Colon (tissue), 2 donors: ENCODE data around the gene STX3.
"Not testable (repeated sequence)": the region's sequence is repeated elsewhere in the genome, so short reads cannot be mapped to it uniquely, and the experiment has no call there.

Source experiments
- FAIRE-seq: peaks from 2 replicates; lab custom pipeline; 2012; peaks lifted over from hg19 to GRCh38; lab: Jason Lieb, UNC
- donor health status: control.
- donor health status: control.

The STX3 gene

DNA sequence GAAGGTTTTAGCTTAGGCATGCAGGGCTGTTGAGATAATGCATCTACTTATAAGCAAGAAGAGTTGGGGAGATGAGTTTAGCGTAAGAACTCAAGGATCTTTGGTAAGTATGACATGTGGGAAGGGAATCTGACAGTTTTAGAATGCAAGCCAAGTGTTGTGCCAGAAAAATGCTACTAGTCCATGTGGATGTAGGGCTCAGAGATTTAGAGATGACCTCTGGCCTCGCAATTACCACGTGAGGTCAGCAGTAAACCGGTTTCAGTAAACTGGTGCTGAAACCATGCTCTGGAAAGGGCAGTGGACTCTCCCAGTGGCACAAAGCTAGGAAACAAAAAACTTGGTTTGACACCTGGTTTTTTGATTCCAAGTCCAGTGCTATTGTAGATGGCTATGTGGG is 36.5 kb downstream of the STX3 start:
- no peak for FAIRE-seq

DNA sequence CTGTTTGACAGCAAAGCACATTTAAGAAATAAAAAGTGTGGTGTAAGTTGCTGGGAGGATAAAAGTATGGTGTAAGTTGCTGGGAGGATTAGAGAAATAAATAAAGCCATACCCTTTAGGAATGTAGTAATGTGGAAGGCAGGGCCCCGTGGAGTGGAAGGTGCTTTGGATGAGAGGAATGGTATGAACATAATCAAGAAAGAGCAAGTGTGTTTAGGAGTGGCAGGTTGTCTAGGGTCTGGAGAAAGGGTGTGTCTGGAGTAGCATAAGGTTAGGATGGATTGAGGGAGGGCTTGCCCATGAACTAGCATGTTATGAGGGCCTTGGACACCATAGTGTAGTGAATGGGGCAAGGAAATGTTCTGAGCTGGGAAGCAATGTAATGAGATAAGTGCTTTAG is 37.3 kb downstream of the STX3 start:
- no peak for FAIRE-seq

GRCh38 chr11:59794417-59794816 is 39.2 kb downstream of the STX3 start:
- FAIRE-seq: no peak

DNA sequence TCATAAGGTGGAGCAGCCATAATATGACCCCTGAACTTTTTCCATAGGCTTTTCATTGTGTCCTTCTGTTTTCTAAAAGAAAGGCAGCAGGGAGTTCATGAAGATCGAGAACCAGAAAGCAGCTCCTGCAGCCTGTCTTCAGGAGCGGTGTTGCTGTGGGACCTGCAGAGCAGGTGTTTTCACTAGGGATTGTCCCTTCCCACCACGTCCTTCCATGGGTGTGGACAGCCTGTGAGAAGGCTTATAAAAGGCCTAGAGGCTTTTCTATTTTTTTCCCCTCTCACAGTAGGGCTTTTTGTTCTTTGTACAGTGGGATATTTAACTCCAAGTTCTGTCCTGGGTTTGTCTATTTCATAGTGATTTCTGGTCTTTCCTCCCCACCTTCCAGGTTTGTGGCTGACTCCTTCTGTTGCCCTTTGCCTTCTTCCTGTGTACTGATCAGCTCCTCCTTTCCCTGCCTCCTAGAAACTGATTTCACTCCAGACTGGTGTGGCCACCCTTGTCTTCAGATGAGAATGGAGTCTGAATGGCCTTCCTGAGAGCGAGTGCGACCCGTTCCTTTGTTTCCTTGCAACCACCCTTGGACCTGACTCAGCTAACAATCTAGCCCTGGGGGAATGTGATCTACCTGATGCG is 45.3 kb downstream of the STX3 start:
- FAIRE-seq: no peak

GRCh38 chr11:59801160-59801706 is 46.1 kb downstream of the STX3 start:
- no peak for FAIRE-seq

DNA sequence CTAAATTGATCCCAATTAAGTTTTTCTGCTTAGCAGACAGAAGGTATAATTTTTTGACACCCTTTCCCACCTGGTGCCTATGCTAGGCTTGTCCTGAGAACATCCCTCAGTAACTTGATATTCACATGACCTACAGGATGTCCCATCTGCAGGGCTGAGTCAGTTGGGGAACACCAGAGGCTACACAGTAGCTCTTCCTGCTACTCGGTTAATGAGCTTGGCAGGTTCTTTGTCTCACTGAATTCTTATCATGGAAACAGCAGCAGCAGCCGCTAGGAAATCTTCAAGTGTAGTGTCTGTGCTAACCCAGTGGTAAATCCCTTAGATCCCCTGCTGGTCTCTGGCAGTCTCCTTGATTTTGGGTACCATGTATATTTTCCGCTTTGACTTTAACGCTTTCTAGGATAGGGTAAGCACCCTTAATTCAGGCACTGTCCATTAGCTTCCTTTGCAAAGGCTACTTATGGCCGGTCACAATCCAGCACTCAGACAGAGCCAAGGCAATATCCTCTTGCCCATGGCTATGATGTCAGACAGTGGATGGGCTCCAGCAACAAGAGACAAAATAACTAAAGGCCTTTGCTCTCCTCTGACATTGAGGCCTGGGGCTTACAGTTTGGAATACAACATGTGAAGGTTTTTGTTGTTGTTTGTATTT is 46.9 kb downstream of the STX3 start:
- FAIRE-seq: no peak

GRCh38 chr11:59802639-59803176 is 47.5 kb downstream of the STX3 start:
- FAIRE-seq: no peak

- no peak for FAIRE-seq
Observed at GRCh38 chr11:59804061-59804460, 48.9 kb downstream of the STX3 start.

DNA sequence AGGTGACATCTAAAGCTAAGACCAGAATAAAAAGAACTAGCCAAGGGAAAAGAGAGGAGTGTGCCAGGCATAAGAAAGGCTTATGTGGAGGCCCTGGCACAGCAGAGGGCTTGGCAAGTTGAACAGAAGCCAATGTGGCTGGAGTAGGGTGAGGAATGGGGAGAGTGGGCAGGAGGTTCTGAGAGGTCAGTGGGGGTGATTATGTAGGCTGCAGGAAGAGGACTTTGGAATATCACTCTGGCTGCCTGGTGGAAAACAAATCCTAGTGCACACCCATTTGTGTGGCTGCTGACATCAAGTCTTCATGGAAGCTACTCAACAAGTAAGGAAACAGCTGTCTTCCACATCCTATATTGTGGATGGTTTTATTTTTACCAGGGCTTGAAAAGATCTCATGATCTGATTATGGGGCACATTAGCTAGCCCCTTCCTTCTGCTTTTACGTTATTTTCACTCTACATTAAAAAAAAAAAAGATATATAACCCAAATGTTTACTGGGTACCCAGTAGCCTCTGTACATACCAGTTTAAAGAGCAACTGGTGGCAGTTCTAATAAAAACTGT is 52.0 kb downstream of the STX3 start:
- FAIRE-seq: no peak

DNA sequence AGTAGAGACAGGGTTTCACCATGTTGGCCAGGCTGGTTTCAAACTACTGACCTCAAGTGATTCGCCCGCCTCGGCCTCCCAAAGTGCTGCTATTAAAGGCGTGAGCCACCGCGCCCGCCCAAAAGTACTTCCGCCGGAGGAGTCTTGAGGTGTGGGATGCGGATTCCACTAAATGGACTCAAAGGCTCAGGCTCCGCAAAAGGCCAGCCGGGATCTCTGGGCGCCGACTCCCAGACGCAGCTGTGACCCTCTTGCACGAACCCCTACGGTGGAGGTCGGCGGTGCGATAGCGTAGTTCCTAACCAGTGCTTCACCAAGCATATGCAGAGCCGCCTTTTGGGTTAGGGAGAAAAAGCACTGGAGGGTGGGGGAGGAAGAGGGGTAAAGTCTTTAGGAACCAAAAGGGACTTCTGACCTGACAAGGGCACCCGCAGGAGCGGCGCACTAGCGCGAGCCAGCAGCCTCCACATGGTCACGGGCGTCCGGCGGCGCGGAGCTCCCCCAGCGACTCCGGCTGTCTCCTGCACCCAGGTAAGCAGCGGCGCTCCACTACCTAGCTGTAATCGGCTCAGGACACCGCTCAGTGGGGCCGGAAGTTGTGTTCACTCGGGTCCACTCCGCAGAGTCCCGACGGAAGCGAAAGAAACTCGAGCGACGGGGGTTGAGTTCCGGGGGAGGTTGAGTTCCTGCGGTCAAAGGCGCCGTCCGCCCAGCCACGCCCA is 55.2 kb downstream of the STX3 start, which contains the start of gene MRPL16:
MRPL16 (minus strand) TSS at position 590 of the 722 bp plus-strand sequence; CDS start at position 470, 120 bp downstream.
- no peak for FAIRE-seq

DNA sequence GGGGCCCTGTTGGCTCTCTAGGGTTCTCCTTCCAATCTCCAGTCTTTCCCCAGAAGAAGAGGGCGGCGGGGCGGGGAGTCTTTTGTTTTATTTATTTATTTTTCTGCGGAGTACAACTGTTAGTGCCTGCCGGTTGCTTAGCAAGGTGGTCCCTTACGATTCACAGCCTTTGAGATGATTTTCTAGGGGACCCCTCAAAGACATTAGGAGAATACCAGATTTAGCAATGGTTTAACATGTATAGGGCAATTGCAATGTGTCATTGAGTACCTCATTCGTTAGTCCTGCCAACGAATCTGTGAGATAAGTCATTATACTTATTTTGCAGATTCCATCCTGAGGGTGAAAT is 55.7 kb downstream of the STX3 start:
- FAIRE-seq: no peak

DNA sequence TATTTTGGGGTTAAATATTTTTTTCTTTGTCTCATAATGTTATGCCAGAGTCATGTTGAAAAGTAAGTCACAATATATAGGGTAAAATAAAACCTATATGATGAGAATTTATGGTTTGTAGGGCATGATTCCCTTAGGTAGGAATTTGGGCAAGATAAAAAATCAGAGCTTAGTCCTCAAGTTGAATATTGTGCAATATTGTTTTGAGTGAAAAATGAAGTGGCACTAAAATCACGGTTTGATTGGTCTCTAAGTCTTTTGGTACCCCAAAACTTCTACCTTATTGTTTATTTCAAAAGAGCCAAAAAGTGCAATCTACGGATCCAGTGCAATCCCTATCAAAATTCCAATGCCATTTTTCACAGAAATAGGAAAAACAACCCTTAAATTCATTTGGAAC is 57.0 kb downstream of the STX3 start:
- no peak for FAIRE-seq

GRCh38 chr11:59813364-59813763 is 58.2 kb downstream of the STX3 start:
- FAIRE-seq: no peak

- FAIRE-seq: no peak
Observed at GRCh38 chr11:59814021-59814420, 58.8 kb downstream of the STX3 start.

DNA sequence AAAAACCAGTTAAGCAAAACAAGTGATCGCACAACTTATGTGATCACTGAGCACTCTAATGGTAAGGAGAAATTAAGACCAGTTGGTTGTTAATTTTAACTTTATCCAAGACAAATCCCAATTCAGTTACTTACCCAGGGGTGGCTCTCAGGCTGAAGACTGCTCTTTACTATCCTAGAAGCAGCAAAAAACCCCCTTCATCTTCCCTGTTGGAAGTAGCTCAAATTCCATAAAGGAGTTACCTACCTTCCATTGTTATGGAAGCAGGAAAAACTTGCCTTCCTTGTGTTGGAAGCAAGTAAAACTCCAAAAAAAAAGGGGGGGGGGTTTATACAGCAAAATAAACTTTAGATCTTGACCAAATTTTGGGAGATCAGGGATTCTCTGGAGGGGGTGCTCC is 60.6 kb downstream of the STX3 start:
- FAIRE-seq: no peak

DNA sequence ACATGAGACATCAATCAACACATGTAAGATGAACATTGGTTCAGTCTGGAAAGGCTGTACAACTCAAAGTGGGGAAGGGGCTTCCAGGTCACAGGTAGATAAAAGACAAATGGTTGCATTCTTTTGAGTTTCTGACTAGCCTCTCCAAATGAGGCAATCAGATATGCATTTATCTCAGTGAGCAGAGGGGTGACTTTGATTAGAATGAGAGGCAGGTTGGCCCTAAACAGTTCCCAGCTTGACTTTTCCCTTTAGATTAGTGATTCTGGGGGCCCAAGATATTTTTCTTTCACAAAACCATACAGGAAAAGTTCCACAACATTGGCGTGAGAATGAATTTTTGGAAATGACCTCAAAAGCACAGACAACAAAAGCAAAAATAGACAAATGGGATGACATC is 61.3 kb downstream of the STX3 start:
- not testable (repeated sequence) for FAIRE-seq

- no peak for FAIRE-seq
Observed at GRCh38 chr11:59818572-59818971, 63.4 kb downstream of the STX3 start.

DNA sequence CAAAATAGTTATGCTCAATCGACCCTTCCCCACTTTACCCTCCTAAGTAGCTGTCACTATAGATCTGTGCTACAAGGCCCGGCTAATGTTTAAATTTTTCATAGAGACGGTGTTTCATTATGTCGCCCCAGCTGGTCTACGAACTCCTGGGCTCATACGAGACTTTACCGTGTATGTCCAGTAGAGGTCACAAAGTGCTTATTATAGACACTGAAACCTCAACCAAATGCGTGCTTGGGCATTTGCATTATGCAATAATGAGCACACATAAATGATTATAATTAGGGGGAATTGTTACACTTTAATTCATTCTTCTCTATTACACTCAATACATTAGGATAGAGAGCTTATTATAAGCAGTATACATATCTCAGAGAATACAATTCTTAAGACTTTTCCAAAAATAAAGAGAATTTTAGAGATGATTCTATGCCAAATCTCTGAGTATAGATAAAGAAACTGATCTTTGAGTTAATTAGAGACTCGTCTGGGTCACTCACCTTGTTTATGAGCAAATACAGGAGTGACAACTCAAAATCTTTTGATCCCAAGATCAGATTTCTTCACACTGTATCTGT is 67.9 kb downstream of the STX3 start:
- FAIRE-seq: no peak

DNA sequence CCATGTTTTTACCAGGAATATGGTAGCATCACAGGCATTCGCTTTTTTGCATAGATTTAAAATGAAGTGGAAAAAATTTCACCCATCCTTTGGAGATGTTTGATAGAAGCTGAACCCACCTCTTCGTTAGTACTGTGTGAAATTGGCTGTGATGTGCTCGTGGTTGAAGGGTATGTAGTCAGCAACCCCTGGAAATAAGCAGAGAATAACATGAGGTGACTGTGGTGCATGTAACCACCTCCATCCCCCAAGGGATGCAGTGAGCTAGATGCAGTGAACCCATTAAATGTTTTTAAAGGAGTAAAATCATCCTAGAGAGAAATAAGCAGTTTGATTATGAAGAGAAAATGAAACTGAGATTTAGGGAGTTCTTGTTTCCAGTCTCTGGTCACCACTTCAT is 74.2 kb downstream of the STX3 start:
- no peak for FAIRE-seq

DNA sequence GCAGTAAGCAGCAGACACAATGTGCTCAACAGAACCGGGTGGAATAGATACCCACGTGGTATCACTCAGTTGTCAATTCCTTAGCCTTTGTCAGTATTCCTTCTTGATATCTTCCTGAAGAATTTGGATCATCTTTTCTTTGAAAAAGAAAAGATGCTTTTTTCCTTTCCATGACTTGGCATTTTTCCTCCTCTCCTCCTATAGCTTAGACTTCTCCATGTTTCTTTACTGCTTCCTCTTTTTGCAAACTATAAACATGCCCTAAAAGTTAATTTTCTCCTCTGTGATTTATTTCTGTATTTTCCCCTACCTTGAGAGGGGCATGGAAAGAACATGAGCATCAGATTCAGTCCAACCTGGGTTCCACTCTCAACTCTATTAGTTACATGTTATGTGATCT is 78.4 kb downstream of the STX3 start:
- no peak for FAIRE-seq

DNA sequence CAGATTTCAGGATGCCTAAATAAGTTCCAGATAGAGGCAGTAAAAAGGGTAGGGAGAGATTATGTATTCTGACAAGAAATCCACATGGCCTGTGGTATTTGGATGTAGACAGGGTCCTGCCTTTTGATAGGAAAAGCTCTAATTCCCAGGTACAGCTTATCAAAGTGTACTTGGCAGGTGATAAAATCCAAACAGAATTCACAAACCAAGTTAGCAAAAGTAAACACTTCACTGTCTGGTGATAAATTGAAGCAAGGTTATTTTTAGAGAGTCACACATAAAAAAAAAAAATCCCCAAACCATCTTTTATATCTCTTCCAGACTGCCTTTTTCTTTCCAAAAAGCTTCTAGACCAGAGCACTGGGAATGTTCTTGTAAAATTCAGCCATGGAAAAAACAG is 84.4 kb downstream of the STX3 start:
- FAIRE-seq: no peak

GRCh38 chr11:59841514-59841913 is 86.3 kb downstream of the STX3 start:
- FAIRE-seq: no peak
